ENCODE data around the gene TSPY10.
"Not testable (repeated sequence)": the region's sequence is repeated elsewhere in the genome, so short reads cannot be mapped to it uniquely, and the experiment has no call there.

The TSPY10 gene, protein sequence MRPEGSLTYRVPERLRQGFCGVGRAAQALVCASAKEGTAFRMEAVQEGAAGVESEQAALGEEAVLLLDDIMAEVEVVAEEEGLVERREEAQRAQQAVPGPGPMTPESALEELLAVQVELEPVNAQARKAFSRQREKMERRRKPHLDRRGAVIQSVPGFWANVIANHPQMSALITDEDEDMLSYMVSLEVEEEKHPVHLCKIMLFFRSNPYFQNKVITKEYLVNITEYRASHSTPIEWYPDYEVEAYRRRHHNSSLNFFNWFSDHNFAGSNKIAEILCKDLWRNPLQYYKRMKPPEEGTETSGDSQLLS

DNA sequence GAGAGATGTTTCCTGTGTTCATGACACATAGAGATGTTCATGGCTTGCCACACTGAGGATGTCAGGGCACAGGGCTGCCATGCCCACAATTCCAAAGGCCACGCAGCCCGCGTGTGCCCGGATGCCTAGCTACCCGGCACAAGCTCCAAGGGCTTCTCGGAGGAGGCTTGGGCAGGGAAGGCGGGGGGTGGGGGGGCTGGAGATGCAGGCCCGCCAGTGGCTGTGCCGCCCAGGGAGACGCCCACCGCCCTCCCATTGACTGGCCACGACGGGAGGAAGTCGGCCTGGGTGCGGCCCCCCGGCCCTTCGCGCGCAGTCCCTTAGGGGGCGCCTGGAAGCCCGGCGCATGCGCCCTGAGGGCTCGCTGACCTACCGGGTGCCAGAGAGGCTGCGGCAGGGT lies at the start of gene TSPY10:
TSPY10 (plus strand) TSS at position 301 of the 400 bp plus-strand sequence; CDS start at position 347, 46 bp downstream.
- not testable (repeated sequence) for DNase-seq

DNA sequence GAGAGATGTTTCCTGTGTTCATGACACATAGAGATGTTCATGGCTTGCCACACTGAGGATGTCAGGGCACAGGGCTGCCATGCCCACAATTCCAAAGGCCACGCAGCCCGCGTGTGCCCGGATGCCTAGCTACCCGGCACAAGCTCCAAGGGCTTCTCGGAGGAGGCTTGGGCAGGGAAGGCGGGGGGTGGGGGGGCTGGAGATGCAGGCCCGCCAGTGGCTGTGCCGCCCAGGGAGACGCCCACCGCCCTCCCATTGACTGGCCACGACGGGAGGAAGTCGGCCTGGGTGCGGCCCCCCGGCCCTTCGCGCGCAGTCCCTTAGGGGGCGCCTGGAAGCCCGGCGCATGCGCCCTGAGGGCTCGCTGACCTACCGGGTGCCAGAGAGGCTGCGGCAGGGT lies 40.7 kb upstream of the TSPY10 start, which contains the start of gene TSPY9:
TSPY9 (plus strand) TSS at position 301 of the 400 bp plus-strand sequence; CDS start at position 347, 46 bp downstream.
- not testable (repeated sequence) for DNase-seq

DNA sequence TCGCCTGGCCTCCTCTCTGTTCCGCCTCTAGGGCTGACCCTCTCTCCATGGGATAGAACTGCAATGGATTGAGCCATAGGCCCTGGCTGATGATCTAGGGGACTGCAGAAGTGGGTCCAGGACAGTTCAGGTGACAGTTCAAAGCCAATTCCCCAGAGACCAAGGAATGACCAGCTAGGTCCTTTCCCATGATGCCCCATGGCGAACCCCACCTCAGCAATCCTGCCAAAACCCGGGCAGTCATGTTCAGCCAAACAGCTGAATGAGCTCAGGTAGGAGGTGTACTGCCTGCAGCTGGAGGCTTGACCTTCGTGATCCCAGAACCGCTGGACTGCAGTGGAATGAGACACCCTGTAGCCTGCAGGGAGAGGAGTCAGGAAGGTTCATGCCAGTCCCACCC lies 23.3 kb upstream of the TSPY10 start:
- not testable (repeated sequence) for DNase-seq

DNA sequence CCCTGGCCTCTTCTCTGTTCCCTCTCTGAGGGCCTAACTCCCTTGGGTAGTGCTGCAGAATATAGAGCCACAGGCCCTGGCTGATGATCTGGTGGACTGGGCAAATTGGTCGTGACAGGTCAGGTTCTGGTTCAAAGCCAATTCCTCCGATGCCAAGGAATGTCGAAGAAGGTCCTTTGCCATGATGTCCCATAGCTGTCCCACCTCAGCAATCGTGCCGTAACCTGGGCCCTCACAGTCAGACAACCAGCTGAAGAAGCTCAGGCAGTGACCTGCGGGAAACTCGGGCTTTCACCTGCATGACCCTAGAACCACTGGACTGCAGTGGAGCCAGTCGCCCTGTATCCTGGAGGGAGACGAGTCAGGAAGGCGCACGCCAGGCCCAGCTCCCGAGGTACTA lies 11.4 kb upstream of the TSPY10 start:
- not testable (repeated sequence) for DNase-seq

All from right forelimb (tissue), 1 donor.